GM18873 (cell line): ENCODE measurements around the gene MAST4.

ENCODE experiments used
- ATAC-seq: cut with Tn5 transposase; IDR thresholded peaks from one replicate; pipeline ENCODE4 v1.9.1; 2021; ENCODE audit warnings: mild to moderate bottlenecking, moderate library complexity, moderate number of reproducible peaks; ENCODE audit not compliant: unreplicated experiment, low FRiP score

The MAST4 gene

GRCh38 chr5:66864240-66864884, 268.2 kb downstream of the MAST4 start:
- ATAC-seq = no peak

- ATAC-seq = no peak
Measured at GRCh38 chr5:66867618-66868322, 271.6 kb downstream of the MAST4 start.

- no peak for ATAC-seq
Measured at GRCh38 chr5:66869347-66869746, 273.2 kb downstream of the MAST4 start.

- ATAC-seq = no peak
Measured at GRCh38 chr5:66870708-66871107, 274.5 kb downstream of the MAST4 start.

- no peak for ATAC-seq
Measured at GRCh38 chr5:66871651-66872050, 275.5 kb downstream of the MAST4 start.

GRCh38 chr5:66872736-66873331, 276.6 kb downstream of the MAST4 start:
- ATAC-seq = no peak

- ATAC-seq = no peak
Measured at GRCh38 chr5:66874004-66874403, 277.8 kb downstream of the MAST4 start.

- no peak for ATAC-seq
Measured at GRCh38 chr5:66875315-66875714, 279.1 kb downstream of the MAST4 start.

- ATAC-seq = no peak
Measured at GRCh38 chr5:66876266-66876807, 280.1 kb downstream of the MAST4 start.

GRCh38 chr5:66877843-66878242, 281.6 kb downstream of the MAST4 start:
- ATAC-seq = no peak

GRCh38 chr5:66880401-66880800, 284.2 kb downstream of the MAST4 start:
- no peak for ATAC-seq

GRCh38 chr5:66881480-66882161, 285.4 kb downstream of the MAST4 start:
- ATAC-seq = no peak

GRCh38 chr5:66882606-66883227, 286.5 kb downstream of the MAST4 start:
- no peak for ATAC-seq

GRCh38 chr5:66884564-66885243, 288.5 kb downstream of the MAST4 start:
- ATAC-seq = no peak

- ATAC-seq = no peak
Measured at GRCh38 chr5:66886941-66887340, 290.7 kb downstream of the MAST4 start.

GRCh38 chr5:66888613-66889012, 292.4 kb downstream of the MAST4 start:
- ATAC-seq = no peak

- no peak for ATAC-seq
Measured at GRCh38 chr5:66889056-66889455, 292.9 kb downstream of the MAST4 start.

- no peak for ATAC-seq
Measured at GRCh38 chr5:66889524-66889923, 293.3 kb downstream of the MAST4 start.

GRCh38 chr5:66891184-66891925, 295.2 kb downstream of the MAST4 start:
- ATAC-seq = no peak
